Sigmoid colon (tissue), 7 donors: Measurements from ENCODE around the gene TMPRSS4. TPM values are rescaled to one million over a fixed set of nuclear protein-coding genes. Genes with fewer than 3 reads are reported as not detected.

Source experiments
- DNase-seq: peaks from one replicate; pipeline ENCODE4 v3.0.0-alpha.2; 2019
- H3K27ac ChIP-seq, 4 donors: fragments of 200-600 bp; sonication (generic); one replicate each; pipeline ENCODE4 v1.5.1; 2016 to 2019; ENCODE audit warnings: mild to moderate bottlenecking in 1 of 4
- H3K27me3 ChIP-seq, 3 donors: fragments of 200-600 bp; sonication (generic); one replicate each; pipeline ENCODE4 v1.5.1; 2019; ENCODE audit warnings: mild to moderate bottlenecking in 1 of 3
- H3K36me3 ChIP-seq, 4 donors: fragments of 200-600 bp; sonication (generic); one replicate each; pipeline ENCODE4 v1.5.1; 2016 to 2019
- H3K4me1 ChIP-seq, 4 donors: fragments of 200-600 bp; sonication (generic); one replicate each; pipeline ENCODE4 v1.5.1; 2017 to 2019
- H3K4me3 ChIP-seq, 4 donors: fragments of 200-600 bp; sonication (generic); one replicate each; pipeline ENCODE4 v1.5.1; 2017 to 2019; ENCODE audit warnings: mild to moderate bottlenecking in 2 of 4, moderate library complexity in 1 of 4
- H3K9me3 ChIP-seq, 4 donors: fragments of 200-600 bp in 3 of 4; sonication (generic) in 3 of 4; one replicate each; pipeline versions ENCODE4 v1.5.1 to v1.6.1; 2013 to 2019
- EP300 ChIP-seq, 4 donors: sonication (generic); formaldehyde crosslinking; IDR thresholded peaks; one replicate each; pipeline ENCODE4 v1.6.1; 2017; ENCODE audit warnings: antibody characterized with exemption in 4 of 4
- POLR2A ChIP-seq, 2 donors: fragments of 450-650 bp; IDR thresholded peaks; one replicate each; pipeline ENCODE4 v1.6.1; 2016; ENCODE audit warnings: antibody characterized with exemption in 2 of 2, mild to moderate bottlenecking in 2 of 2, moderate library complexity in 2 of 2
- POLR2AphosphoS5 ChIP-seq, 4 donors: sonication (generic); formaldehyde crosslinking; IDR thresholded peaks; one replicate each; pipeline ENCODE4 v1.6.1; 2017; ENCODE audit warnings: antibody characterized with exemption in 4 of 4
- WGBS, 2 donors: extraction: QIAGEN DNeasy Blood & Tissue Kit; methylation state at CpG; one replicate each; pipeline ENCODE4 v1.1.7; 2013; 5-methylcytosine and 5-hydroxymethylcytosine counted together
- intact Hi-C: fragments of 100-400 bp; cut with DNase I; formaldehyde crosslinking; loops from one replicate; pipeline ENCODE4 v1.15.1; 2023
- polyA plus RNA-seq, 3 donors: library from polyadenylated mRNA; stranded (reverse); fragments of 200-250 nt; gene quantifications; one replicate each; pipeline ENCODE4 v1.2.3, GENCODE V29; 2013
- total RNA-seq, 4 donors: library from RNA; depleted of rRNA; stranded (reverse); fragments of >200 nt; gene quantifications; one replicate each; pipeline ENCODE4 v1.1.0, GENCODE V29; 2016
- TF ChIP-seq, protein P1 (sequence below), 4 experiments: fragments of 450-650 bp in 3 of 4; fragments of 200-600 bp in 1 of 4; IDR thresholded peaks; one replicate each; pipeline ENCODE4 v1.5.1; 2016 to 2019; ENCODE audit warnings: antibody characterized with exemption in 4 of 4, mild to moderate bottlenecking in 3 of 4, moderate library complexity in 2 of 4
- donor health status: healthy with polysubstance abuse.
- donor health status: Bipolar disorder and iron deficiency.
- donor health status: healthy.

The TMPRSS4 gene
- total and polyA plus RNA-seq, 7 donors: 1.4 to 134 (median 84.6) TPM; not detected in 3

DNA sequence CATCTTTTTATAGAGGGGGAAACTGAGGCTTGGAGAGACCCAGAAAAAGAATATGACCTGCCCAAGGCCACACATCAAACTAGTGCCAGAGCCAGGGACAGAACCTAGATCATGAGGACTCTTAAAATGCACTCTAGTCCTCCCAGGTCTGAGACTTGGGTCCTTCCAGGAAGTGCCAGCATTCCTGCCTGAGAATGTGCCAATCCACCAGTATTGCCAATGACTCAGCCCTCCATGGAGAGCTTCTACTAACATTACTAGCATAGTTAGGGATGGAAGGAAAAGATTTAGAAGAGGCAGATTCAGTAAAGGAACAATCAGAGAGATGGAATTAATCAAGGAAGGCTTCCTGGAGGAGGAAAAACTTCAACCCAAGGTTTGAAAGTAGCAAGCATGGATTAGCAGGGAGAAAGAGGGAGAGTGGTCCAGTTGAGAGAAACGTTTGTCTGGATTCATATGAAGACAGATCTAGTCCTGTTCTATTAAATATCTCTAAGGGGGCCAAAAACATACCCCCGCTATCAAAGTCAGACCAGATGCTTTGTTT, 30.0 kb downstream of the TMPRSS4 start:
- H3K27me3 ChIP-seq: no peaks in the 10 kb centered on the region
- WGBS, 2 donors: 89 to 92% methylated on average over 2 of the region's 2 CpGs
- intact Hi-C loops: no loop called here
- DNase-seq: no peak
- no peak for TF ChIP-seq EP300 (IDR thresholded peaks at IDR 0.05)
- TF ChIP-seq, protein P1, sequence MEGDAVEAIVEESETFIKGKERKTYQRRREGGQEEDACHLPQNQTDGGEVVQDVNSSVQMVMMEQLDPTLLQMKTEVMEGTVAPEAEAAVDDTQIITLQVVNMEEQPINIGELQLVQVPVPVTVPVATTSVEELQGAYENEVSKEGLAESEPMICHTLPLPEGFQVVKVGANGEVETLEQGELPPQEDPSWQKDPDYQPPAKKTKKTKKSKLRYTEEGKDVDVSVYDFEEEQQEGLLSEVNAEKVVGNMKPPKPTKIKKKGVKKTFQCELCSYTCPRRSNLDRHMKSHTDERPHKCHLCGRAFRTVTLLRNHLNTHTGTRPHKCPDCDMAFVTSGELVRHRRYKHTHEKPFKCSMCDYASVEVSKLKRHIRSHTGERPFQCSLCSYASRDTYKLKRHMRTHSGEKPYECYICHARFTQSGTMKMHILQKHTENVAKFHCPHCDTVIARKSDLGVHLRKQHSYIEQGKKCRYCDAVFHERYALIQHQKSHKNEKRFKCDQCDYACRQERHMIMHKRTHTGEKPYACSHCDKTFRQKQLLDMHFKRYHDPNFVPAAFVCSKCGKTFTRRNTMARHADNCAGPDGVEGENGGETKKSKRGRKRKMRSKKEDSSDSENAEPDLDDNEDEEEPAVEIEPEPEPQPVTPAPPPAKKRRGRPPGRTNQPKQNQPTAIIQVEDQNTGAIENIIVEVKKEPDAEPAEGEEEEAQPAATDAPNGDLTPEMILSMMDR (IDR thresholded peaks at IDR 0.05): no peak
- TF ChIP-seq POLR2AphosphoS5 (IDR thresholded peaks at IDR 0.05): no peak
- TF ChIP-seq POLR2A (IDR thresholded peaks at IDR 0.05): no peak
- no peaks in the 10 kb centered on the region for H3K4me1 ChIP-seq
- H3K9me3 ChIP-seq: no peaks in the 10 kb centered on the region
- no peaks in the 10 kb centered on the region for H3K36me3 ChIP-seq
- no peak overlapping the region for H3K27ac ChIP-seq
- H3K4me3 ChIP-seq: no peak overlapping the region

DNA sequence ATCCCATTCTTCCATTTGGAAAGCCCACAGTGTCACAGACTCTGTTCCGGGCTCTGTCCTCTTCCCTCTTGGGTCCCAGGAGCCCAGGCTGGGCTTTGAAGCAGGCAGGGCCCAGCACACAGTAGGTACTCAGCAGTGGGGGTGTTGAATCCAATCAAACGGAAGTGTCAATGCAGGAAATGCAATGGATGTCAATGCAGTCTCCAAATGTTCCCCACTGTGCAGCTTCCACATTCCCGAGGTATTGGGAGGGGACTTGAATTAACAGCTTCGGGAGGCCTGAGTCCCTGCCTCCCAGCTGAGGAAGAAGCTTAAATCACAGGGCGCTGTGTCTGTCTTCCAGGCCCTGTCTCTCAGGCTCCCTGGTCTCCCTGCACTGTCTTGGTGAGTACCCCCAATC, 31.6 kb downstream of the TMPRSS4 start:
- 88 to 92% methylated on average over 5 of the region's 5 CpGs for WGBS, 2 donors
- H3K4me1 ChIP-seq: no peaks in the 10 kb centered on the region
- no peaks in the 10 kb centered on the region for H3K9me3 ChIP-seq
- no peak overlapping the region for H3K27ac ChIP-seq
- TF ChIP-seq POLR2AphosphoS5 (IDR thresholded peaks at IDR 0.05): no peak
- TF ChIP-seq EP300 (IDR thresholded peaks at IDR 0.05): no peak
- TF ChIP-seq, protein P1 (IDR thresholded peaks at IDR 0.05): no peak
- TF ChIP-seq POLR2A (IDR thresholded peaks at IDR 0.05): no peak
- no peaks in the 10 kb centered on the region for H3K36me3 ChIP-seq
- no peak overlapping the region for H3K4me3 ChIP-seq
- DNase-seq: no peak
- intact Hi-C loops: no loop called here
- H3K27me3 ChIP-seq: no peaks in the 10 kb centered on the region

DNA sequence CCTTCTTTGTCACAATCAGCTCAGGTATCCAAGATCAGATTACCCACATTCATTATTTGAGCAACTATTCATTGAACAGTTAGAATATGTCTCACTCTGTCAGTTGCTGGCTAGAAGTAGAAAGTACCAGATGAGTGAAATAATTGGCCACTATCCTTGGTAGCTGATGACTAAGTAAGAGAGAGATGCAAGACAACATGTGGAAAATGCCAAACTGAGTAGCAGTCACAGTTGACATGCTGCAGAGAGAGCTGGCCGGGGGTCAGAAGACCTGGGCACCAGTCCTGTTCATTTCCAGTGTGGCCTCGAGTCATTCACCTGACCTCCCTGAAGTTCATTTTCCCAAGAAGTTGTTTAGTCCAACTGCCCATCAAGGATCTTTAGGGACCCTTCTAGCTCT, 32.4 kb downstream of the TMPRSS4 start:
- Histone ChIP-seq H3K4me3 (no peak overlapping the region), H3K27ac (no peak overlapping the region), H3K27me3 (no peaks in the 10 kb centered on the region), H3K36me3 (no peaks in the 10 kb centered on the region), H3K9me3 (no peaks in the 10 kb centered on the region), H3K4me1 (no peaks in the 10 kb centered on the region)
- WGBS, 2 donors: 75 to 89% methylated on average over 2 of the region's 2 CpGs
- intact Hi-C loops: no loop called here
- TF ChIP-seq, protein P1 (IDR thresholded peaks at IDR 0.05): no peak
- TF ChIP-seq POLR2AphosphoS5 (IDR thresholded peaks at IDR 0.05): peak in 3 of 4 donors; percentile 5 to 15 (median 9)
- no peak for DNase-seq

DNA sequence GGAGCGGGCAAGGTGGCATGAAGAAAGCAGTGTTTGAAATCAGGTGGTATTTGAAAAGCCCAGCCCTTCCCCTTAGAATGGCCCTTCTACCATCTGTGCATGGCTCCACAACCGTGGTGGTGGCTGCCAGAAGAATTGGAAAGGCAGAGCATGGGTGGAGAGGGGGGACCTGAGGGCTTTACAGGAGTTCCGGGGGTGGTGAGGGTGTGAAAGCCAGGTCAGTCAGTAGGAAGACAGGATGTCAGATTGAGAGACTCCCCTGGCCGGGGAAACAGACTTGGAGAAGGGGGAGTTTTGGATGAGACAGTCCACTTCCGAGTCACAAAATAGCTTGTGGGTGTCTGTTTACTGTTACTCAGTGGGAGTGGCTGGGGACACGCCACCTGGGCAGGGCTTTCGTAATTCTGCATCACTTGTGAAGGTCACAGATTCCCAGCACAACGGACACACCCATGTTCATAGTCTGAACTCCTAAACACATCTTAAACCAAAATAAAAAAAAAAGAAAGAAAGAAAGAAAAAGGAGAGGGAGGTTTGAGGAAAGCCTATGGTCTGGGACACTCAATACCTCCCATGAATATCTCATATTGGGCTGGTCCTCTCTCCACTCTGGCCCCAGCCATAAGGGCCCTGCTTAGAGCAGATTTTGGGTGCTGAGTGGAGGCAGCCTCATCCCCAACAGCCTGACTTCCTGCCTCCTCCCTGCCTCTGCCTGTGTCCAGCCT, 34.3 kb downstream of the TMPRSS4 start:
- TF ChIP-seq EP300 (IDR thresholded peaks at IDR 0.05) (no peak), POLR2AphosphoS5 (IDR thresholded peaks at IDR 0.05) (no peak), POLR2A (IDR thresholded peaks at IDR 0.05) (no peak)
- TF ChIP-seq, protein P1 (IDR thresholded peaks at IDR 0.05): no peak
- no peaks in the 10 kb centered on the region for H3K4me1 ChIP-seq
- no peak for DNase-seq
- no peaks in the 10 kb centered on the region for H3K36me3 ChIP-seq
- H3K27me3 ChIP-seq: no peaks in the 10 kb centered on the region
- 28 to 66% methylated on average over 8 of the region's 8 CpGs for WGBS, 2 donors
- H3K4me3 ChIP-seq: no peak overlapping the region
- intact Hi-C loops: no loop called here
- H3K9me3 ChIP-seq: no peaks in the 10 kb centered on the region
- no peak overlapping the region for H3K27ac ChIP-seq

DNA sequence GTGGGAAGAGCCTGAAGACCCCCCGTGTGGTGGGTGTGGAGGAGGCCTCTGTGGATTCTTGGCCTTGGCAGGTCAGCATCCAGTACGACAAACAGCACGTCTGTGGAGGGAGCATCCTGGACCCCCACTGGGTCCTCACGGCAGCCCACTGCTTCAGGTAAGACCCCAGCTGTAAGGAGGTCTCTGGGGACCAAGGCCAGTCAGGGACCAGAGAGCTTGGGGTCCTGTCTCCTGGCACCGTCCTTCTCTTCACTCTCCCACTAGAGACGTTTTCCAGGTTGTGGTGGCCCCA, 34.8 kb downstream of the TMPRSS4 start:
- no peak for DNase-seq
- Histone ChIP-seq H3K9me3 (no peaks in the 10 kb centered on the region), H3K4me3 (no peak overlapping the region), H3K27me3 (no peaks in the 10 kb centered on the region), H3K27ac (no peak overlapping the region), H3K36me3 (no peaks in the 10 kb centered on the region), H3K4me1 (no peaks in the 10 kb centered on the region)
- TF ChIP-seq, protein P1 (IDR thresholded peaks at IDR 0.05): no peak
- TF ChIP-seq POLR2AphosphoS5 (IDR thresholded peaks at IDR 0.05): no peak
- TF ChIP-seq POLR2A (IDR thresholded peaks at IDR 0.05): no peak
- TF ChIP-seq EP300 (IDR thresholded peaks at IDR 0.05): no peak
- intact Hi-C loops: no loop called here
- 91% methylated on average over 6 of the region's 6 CpGs for WGBS, 2 donors
